ENCODE results near the gene NAA25.
"Not testable (repeated sequence)": the region's sequence is repeated elsewhere in the genome, so short reads cannot be mapped to it uniquely, and the experiment has no call there.

Gene NAA25

GRCh38 chr12:112010415-112011344 lies 97.9 kb downstream of the NAA25 start:
- no peak overlapping the region for H3K4me3 ChIP-seq (ENCODE audit: low read depth, low read length)

- not testable (repeated sequence) for H3K4me3 ChIP-seq (ENCODE audit: low read depth, low read length)
Observed at GRCh38 chr12:112009596-112009995, 99.0 kb downstream of the NAA25 start.

- no peak overlapping the region for H3K4me3 ChIP-seq (ENCODE audit: low read depth, low read length)
Observed at GRCh38 chr12:112008918-112009317, 99.7 kb downstream of the NAA25 start.

- no peak overlapping the region for H3K4me3 ChIP-seq (ENCODE audit: low read depth, low read length)
Observed at GRCh38 chr12:112007945-112008344, 100.6 kb downstream of the NAA25 start.

GRCh38 chr12:112005419-112006395 lies 102.9 kb downstream of the NAA25 start:
- H3K4me3 ChIP-seq (ENCODE audit: low read depth, low read length), result no peak overlapping the region

- no peak overlapping the region for H3K4me3 ChIP-seq (ENCODE audit: low read depth, low read length)
Observed at GRCh38 chr12:112004041-112004440, 104.5 kb downstream of the NAA25 start.

GRCh38 chr12:112001576-112001975 lies 107.0 kb downstream of the NAA25 start:
- H3K4me3 ChIP-seq (ENCODE audit: low read depth, low read length), result no peak overlapping the region

GRCh38 chr12:112000820-112001219 lies 107.8 kb downstream of the NAA25 start:
- H3K4me3 ChIP-seq (ENCODE audit: low read depth, low read length), result no peak overlapping the region

- not testable (repeated sequence) for H3K4me3 ChIP-seq (ENCODE audit: low read depth, low read length)
Observed at GRCh38 chr12:111999129-111999528, 109.5 kb downstream of the NAA25 start.

GRCh38 chr12:111998015-111998414 lies 110.6 kb downstream of the NAA25 start:
- no peak overlapping the region for H3K4me3 ChIP-seq (ENCODE audit: low read depth, low read length)

GRCh38 chr12:111997300-111997699 lies 111.3 kb downstream of the NAA25 start:
- H3K4me3 ChIP-seq (ENCODE audit: low read depth, low read length), result no peak overlapping the region

- H3K4me3 ChIP-seq (ENCODE audit: low read depth, low read length), result no peak overlapping the region
Observed at GRCh38 chr12:111995782-111996480, 112.7 kb downstream of the NAA25 start.

GRCh38 chr12:111994211-111995111 lies 114.1 kb downstream of the NAA25 start:
- H3K4me3 ChIP-seq (ENCODE audit: low read depth, low read length), result not testable (repeated sequence)

GRCh38 chr12:111993292-111994150 lies 115.1 kb downstream of the NAA25 start:
- no peak overlapping the region for H3K4me3 ChIP-seq (ENCODE audit: low read depth, low read length)

- H3K4me3 ChIP-seq (ENCODE audit: low read depth, low read length), result no peak overlapping the region
Observed at GRCh38 chr12:111992464-111992863, 116.1 kb downstream of the NAA25 start.

GRCh38 chr12:111991946-111992345 lies 116.6 kb downstream of the NAA25 start:
- no peak overlapping the region for H3K4me3 ChIP-seq (ENCODE audit: low read depth, low read length)

- no peak overlapping the region for H3K4me3 ChIP-seq (ENCODE audit: low read depth, low read length)
Observed at GRCh38 chr12:111991535-111991934, 117.0 kb downstream of the NAA25 start.

- H3K4me3 ChIP-seq (ENCODE audit: low read depth, low read length), result no peak overlapping the region
Observed at GRCh38 chr12:111984820-111985219, 123.8 kb downstream of the NAA25 start.

- no peak overlapping the region for H3K4me3 ChIP-seq (ENCODE audit: low read depth, low read length)
Observed at GRCh38 chr12:111981987-111982386, 126.6 kb downstream of the NAA25 start.
